ENCODE data around the gene RAB5IF. TPM values are rescaled to one million over a fixed set of nuclear protein-coding genes. Genes with fewer than 3 reads are reported as not detected.

Gene RAB5IF
- total RNA-seq, 1 experiment from 2014 or later: 150 TPM

- H3K36me3 ChIP-seq (ENCODE audit: insufficient read depth, low read length, poor library complexity, severe bottlenecking): peaks cover 58% of the 10 kb centered on the region
- intact Hi-C loops (cut with micrococcal nuclease; ENCODE audit: unreplicated experiment): loop anchor here (2.0 kb wide), 1 partner anchor 275 kb away; no protein-coding TSS in a partner anchor
- ChIA-PET CTCF (interaction anchor here (1.3 kb wide), 1 partner anchor 252 kb away, joined by 3 read pairs; a partner anchor contains a TSS), POLR2A (ENCODE audit: low non-redundant PET) (interaction anchor here (0.6 kb wide), 2 partner anchors 12 to 146 kb away, joined by 3 to 4 read pairs; no protein-coding TSS in a partner anchor)
- TF ChIP-seq, protein P1, sequence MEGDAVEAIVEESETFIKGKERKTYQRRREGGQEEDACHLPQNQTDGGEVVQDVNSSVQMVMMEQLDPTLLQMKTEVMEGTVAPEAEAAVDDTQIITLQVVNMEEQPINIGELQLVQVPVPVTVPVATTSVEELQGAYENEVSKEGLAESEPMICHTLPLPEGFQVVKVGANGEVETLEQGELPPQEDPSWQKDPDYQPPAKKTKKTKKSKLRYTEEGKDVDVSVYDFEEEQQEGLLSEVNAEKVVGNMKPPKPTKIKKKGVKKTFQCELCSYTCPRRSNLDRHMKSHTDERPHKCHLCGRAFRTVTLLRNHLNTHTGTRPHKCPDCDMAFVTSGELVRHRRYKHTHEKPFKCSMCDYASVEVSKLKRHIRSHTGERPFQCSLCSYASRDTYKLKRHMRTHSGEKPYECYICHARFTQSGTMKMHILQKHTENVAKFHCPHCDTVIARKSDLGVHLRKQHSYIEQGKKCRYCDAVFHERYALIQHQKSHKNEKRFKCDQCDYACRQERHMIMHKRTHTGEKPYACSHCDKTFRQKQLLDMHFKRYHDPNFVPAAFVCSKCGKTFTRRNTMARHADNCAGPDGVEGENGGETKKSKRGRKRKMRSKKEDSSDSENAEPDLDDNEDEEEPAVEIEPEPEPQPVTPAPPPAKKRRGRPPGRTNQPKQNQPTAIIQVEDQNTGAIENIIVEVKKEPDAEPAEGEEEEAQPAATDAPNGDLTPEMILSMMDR (conservative IDR thresholded peaks at IDR 0.05; ENCODE audit: low read depth, low read length): no peak
- TF ChIP-seq EZH2 (IDR thresholded peaks at IDR 0.05; ENCODE audit: borderline replicate concordance, low read depth, low read length, poor library complexity, severe bottlenecking): no peak
- H3K27me3 ChIP-seq (replicated peaks; ENCODE audit: insufficient read depth, low read depth, low read length, poor library complexity): no peaks in the 10 kb centered on the region
- no peak overlapping the region for H3K27ac ChIP-seq (ENCODE audit: low read depth, low read length, poor library complexity, severe bottlenecking)
- H3K4me3 ChIP-seq (ENCODE audit: low read depth, low read length, poor library complexity, severe bottlenecking): no peak overlapping the region
- DNase-seq (ENCODE audit: low spot score): no peak
- no peaks in the 10 kb centered on the region for H3K9me3 ChIP-seq (ENCODE audit: low read depth, low read length, poor library complexity, severe bottlenecking)
- BruUV-seq (replicated peaks): no TSS peak
- peaks cover 4% of the 10 kb centered on the region for H3K4me1 ChIP-seq (ENCODE audit: insufficient read depth, low read length, poor library complexity, severe bottlenecking)
Observed at GRCh38 chr20:36611625-36612024, 6.0 kb downstream of the RAB5IF start.

DNA sequence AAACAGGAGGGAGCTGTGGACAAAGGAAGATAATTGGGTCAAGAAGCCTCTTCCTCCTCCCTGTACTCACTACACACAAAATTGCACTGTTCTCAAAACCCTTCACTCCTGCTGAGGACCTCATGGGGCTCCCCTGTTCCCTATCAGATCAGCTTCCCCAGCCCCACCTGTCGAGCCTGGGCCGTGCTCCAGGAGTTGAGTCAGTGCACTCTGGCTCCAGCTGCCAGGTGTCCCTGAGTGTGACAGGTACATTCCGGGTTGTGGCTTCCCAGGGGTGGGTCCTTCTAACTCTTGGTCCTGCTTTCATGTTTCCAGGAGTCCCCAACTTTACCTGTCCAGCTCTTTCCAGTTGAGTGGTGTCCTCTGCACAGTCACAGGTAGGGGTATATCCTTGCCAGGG is 8.4 kb downstream of the RAB5IF start:
- no peak for TF ChIP-seq EZH2 (IDR thresholded peaks at IDR 0.05; ENCODE audit: borderline replicate concordance, low read depth, low read length, poor library complexity, severe bottlenecking)
- no peak for DNase-seq (ENCODE audit: low spot score)
- Histone ChIP-seq H3K4me3 (ENCODE audit: low read depth, low read length, poor library complexity, severe bottlenecking) (no peak overlapping the region), H3K27ac (ENCODE audit: low read depth, low read length, poor library complexity, severe bottlenecking) (no peak overlapping the region), H3K4me1 (ENCODE audit: insufficient read depth, low read length, poor library complexity, severe bottlenecking) (no peaks in the 10 kb centered on the region), H3K27me3 (replicated peaks; ENCODE audit: insufficient read depth, low read depth, low read length, poor library complexity) (no peaks in the 10 kb centered on the region), H3K9me3 (ENCODE audit: low read depth, low read length, poor library complexity, severe bottlenecking) (no peaks in the 10 kb centered on the region), H3K36me3 (ENCODE audit: insufficient read depth, low read length, poor library complexity, severe bottlenecking) (peaks cover 44% of the 10 kb centered on the region)
- intact Hi-C loops (cut with micrococcal nuclease; ENCODE audit: unreplicated experiment): loop anchor here (2.0 kb wide), 1 partner anchor 273 kb away; no protein-coding TSS in a partner anchor
- POLR2A ChIA-PET (ENCODE audit: low non-redundant PET): no interaction called here
- CTCF ChIA-PET: no interaction called here
- no TSS peak for BruUV-seq (replicated peaks)

- Histone ChIP-seq H3K27me3 (replicated peaks; ENCODE audit: insufficient read depth, low read depth, low read length, poor library complexity) (no peaks in the 10 kb centered on the region), H3K36me3 (ENCODE audit: insufficient read depth, low read length, poor library complexity, severe bottlenecking) (peaks cover 36% of the 10 kb centered on the region), H3K4me1 (ENCODE audit: insufficient read depth, low read length, poor library complexity, severe bottlenecking) (no peaks in the 10 kb centered on the region), H3K27ac (ENCODE audit: low read depth, low read length, poor library complexity, severe bottlenecking) (no peak overlapping the region), H3K9me3 (ENCODE audit: low read depth, low read length, poor library complexity, severe bottlenecking) (no peaks in the 10 kb centered on the region), H3K4me3 (ENCODE audit: low read depth, low read length, poor library complexity, severe bottlenecking) (no peak overlapping the region)
- CTCF ChIA-PET: no interaction called here
- TF ChIP-seq, protein P1 (conservative IDR thresholded peaks at IDR 0.05; ENCODE audit: low read depth, low read length): no peak
- TF ChIP-seq EZH2 (IDR thresholded peaks at IDR 0.05; ENCODE audit: borderline replicate concordance, low read depth, low read length, poor library complexity, severe bottlenecking): no peak
- POLR2A ChIA-PET (ENCODE audit: low non-redundant PET): no interaction called here
- DNase-seq (ENCODE audit: low spot score): no peak
- intact Hi-C loops (cut with micrococcal nuclease; ENCODE audit: unreplicated experiment): no loop called here
- no TSS peak for BruUV-seq (replicated peaks)
Observed at GRCh38 chr20:36614781-36615557, 9.4 kb downstream of the RAB5IF start.

All from A673 (cell line).